Stimulated activated CD8-positive, alpha-beta memory T cell treated with anti-CD3 and anti-CD28 coated beads, Interleukin-15, amount 100 ng/mL, for 24 hours (primary cell): ENCODE results near the gene MESP1.

ENCODE experiments used
- DNase-seq: peaks from one replicate; pipeline ENCODE4 v3.0.0-alpha.2; 2020; ENCODE audit warnings: low read depth

The MESP1 gene

DNA sequence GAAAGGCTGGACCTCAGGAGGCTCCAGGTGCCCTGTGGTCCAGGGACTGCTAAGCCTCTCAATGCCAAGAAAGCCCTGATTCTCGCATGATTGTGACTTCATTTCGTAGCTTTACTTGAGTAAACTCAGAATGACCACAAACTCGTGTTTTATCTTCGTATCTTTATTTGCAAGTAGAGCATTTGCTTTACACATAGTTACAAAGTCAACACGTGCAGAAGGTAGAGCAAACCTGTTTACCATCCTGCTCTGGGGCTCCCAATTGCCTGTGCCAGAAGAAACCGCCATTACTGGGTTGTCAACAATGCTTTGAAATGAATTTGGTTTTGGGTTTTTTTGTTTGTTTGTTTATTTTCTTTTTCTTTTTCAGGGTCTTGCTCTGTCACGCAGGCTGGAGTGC lies 5.8 kb upstream of the MESP1 start:
- DNase-seq = no peak

GRCh38 chr15:89755701-89756100 lies 4.7 kb upstream of the MESP1 start:
- no peak for DNase-seq

GRCh38 chr15:89754361-89755154 lies 3.5 kb upstream of the MESP1 start:
- DNase-seq = no peak

DNA sequence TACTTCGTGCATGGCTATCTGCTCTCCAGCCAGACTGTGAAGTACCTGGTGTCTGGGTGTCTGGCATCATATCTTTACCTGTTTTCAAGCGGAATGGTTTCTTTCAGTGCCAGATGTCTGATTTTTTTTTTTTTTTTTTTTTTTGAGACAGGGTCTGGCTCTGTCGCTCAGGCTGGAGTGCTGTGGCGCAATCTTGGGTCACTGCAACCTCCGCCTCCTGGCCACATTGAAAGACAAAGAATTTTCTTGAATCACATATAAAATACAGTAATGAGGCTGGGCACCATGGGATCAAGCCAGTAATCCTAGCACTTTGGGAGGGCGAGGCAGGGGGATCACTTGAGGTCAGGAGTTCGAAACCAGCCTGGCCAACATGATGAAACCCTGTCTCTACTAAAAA lies 2.8 kb upstream of the MESP1 start:
- DNase-seq = no peak

DNA sequence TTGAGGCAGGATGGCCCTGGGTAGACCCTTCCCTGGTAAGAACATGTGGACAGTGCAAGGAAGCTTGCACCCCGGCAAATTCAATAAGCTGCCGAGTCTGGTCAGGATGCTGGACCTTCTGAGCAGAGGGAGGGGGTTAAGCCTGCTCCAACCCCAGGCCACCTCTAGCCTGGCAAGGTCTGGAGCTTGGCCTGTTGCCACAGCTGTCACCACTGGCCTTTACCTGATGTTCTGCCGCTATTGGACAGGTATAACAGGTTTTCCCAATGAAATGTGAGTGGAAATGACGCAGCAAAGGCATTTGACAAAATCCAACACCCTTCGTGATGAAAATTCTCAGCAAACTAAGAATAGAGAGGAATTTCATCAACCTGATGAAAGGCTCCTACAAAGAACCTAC lies 699 bp upstream of the MESP1 start:
- no peak for DNase-seq

DNA sequence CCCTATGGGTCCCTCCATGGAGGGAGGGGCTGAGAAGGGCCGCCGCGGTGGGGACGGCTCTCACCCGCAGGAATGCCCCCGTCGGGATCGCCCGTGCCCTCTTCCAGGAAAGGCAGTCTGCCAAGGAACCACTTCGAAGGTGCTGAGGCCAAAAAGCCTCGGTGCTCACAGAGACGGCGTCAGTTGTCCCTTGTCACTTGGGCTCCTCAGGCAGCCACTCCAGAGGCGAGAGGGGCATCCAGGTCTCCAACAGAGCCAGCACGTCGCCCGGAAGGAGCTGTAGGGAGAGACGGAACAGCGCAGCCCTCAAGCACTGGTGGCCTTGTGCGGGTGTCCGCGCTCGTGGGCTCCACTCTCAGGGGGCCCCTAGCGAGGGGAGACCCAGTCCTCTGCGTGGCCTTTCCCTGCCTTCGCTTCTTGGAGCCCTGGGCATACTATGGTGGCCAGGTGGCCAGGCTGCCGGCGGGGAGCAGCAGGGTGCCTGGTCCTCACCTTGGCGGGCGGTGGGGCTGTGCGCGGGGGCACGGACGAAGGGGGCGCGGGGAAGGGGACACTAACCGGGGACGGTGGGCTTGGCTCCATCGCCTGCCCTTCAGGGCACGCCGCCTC lies 994 bp downstream of the MESP1 start:
- DNase-seq = no peak

GRCh38 chr15:89749526-89749925 lies 1.5 kb downstream of the MESP1 start:
- no peak for DNase-seq

DNA sequence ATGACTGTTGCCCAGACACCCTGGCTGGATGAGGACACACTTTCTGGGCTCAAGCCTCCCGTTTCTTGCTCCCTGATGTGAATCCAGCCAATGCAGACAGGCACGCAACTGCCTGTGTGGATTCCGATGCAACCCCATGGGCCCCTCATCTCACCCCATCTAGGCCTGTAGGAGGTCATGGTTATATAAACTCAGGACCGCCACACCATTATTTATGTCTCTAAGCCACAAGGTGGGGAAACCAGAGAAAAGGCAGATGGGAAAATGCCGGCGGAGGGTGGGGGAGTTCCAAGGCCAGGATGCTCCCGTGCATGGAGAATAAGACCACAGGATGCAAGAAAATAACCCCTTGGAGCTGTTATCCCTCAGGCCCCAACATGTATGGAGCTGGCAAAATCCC lies 2.0 kb downstream of the MESP1 start:
- no peak for DNase-seq

- DNase-seq = no peak
Observed at GRCh38 chr15:89747708-89748682, 3.1 kb downstream of the MESP1 start.

GRCh38 chr15:89746386-89746780 lies 4.7 kb downstream of the MESP1 start:
- no peak for DNase-seq

DNA sequence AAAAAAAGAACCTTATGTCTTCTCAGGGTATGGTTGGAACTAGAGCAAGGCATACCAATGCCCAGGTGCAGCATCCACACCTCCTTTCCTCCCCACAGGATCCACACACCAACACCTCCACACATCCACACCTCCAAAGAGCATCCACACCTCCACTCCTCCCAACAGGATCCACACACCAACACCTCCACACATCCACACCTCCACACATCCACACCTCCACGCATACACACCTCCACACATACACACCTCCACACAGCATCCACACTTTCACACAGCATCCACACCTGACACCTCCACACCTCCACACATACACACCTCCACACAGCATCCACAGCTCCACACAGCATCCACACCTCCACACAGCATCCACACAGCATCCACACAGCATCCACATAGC lies 5.3 kb downstream of the MESP1 start:
- no peak for DNase-seq

GRCh38 chr15:89745131-89745530 lies 5.9 kb downstream of the MESP1 start:
- DNase-seq = no peak

- no peak for DNase-seq
Observed at GRCh38 chr15:89743594-89743993, 7.5 kb downstream of the MESP1 start.

DNA sequence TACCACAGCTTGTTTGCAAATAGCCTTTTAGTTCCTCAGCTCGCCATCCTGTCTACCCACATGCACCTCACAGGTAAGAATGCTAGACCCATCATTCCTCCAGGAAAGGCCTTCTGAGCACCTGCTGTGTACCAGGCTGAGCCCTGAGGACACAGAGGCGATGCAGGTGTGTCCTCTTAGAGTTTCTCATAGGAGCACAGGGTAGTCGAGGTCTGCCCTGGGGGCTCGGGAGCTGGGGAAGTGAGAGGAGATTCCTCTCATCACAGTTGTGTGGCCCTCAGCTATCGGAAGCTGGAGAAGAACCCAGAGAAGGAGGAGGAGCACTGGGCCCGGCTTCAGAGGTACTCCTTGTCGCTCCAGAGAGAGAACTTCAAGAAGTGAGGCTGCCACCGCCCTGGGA lies 8.0 kb downstream of the MESP1 start:
- no peak for DNase-seq

DNA sequence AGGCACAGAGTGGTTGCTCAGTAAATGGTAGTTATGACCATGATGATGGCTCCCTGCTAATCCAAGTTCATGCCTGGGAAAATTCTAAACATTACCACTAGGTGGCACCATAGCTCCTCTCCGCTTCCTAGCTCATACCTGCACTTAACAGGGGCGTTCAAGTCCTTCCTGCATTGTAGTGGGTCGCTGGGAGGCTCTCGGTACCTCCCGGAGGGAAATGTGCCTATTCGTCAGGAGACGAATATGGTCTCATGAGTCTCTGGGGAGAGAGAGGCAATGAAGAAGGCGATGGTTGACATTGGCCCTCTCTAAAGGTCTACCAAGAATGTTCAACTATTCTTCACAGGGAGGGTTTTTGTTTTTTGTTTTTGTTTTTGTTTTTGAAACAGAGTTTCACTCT lies 10.9 kb downstream of the MESP1 start:
- DNase-seq = no peak

GRCh38 chr15:89735773-89736172 lies 15.3 kb downstream of the MESP1 start:
- DNase-seq = no peak

GRCh38 chr15:89732451-89733172 lies 18.4 kb downstream of the MESP1 start:
- DNase-seq = no peak

DNA sequence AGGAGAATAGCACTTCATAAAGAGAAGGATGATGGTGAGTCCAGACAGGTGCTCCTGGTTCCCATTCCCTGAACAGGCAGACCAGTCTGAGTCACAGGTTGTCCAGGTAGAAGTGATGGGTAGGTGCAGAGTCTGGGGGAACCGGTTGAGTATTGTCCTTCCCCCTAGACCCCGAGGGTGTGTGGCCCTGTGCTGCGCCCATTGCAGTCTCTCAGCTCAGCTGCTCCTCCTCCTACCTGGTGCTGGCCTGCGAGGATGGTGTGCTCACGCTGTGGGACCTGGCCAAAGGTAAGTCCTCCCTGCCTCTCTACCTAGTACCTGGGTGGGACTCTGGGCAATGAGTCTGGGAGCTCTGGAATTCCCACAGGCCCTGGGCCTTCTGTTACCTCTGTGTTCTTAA lies 19.8 kb downstream of the MESP1 start:
- no peak for DNase-seq

DNA sequence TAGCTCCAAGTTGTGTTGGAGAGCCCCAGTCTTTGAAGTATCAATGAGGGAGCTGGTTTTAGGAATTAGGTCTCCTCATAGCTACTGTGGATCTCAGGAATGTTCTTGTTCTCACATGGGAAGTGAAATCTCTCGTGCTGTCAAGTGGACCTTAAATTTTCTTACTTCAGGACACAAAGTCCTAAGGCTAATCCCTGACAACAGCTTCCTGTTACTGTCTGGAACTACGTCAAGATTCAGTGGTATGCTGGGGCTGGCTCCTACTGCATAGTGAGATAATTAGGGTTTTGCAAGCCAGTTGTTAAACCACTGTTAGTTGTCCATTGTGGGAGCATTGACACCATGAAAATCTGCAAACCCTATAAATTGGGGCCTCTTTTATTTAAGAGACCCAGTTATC lies 22.8 kb downstream of the MESP1 start:
- no peak for DNase-seq

DNA sequence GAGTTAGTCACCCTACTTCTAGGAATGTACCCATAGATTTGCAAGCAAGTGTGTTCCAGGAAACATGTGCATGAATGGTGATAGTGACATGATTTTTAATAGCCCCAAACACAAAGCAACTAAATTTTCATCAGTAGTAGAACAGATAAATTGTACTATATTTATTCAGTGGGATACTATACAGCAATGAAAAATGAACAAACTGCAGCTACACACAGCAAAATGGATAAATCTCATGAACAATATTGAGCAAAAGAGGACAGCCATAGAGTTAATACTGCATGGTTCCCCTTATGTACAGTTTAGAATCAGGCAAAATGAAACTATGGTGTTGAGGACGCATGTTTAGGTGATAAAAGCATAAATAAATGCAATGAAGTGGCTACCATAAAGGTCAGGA lies 26.0 kb downstream of the MESP1 start:
- no peak for DNase-seq

GRCh38 chr15:89724621-89725020 lies 26.4 kb downstream of the MESP1 start:
- DNase-seq = no peak

DNA sequence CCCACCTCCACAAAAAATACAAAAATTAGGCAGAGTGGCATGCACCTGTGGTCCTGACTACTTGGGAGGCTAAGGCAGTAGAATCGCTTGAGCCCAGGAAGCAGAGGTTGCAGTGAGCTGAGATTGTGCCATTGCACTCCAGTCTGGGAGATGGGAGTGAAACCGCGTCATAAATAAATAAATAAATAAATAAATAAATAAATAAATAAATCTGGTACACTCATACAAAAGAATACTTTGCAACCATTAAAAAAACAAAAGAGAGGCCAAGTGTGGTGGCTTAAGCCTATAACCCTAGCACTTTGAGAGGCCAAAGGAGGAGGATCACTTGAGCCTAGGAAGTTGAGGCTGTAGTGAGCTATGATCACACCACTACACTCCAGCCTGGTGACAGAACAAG lies 28.0 kb downstream of the MESP1 start:
- no peak for DNase-seq
